ENCODE results near the gene SIK3.
"Not testable (repeated sequence)": the region's sequence is repeated elsewhere in the genome, so short reads cannot be mapped to it uniquely, and the experiment has no call there.

GRCh38 chr11:116801662-116802061 is 296.6 kb downstream of the SIK3 start:
- not testable (repeated sequence) for TF ChIP-seq CTCF (IDR thresholded peaks at IDR 0.05; ENCODE audit: low read length); EZH2 (optimal IDR thresholded peaks at IDR 0.05; ENCODE audit: low read depth, low read length); EZH2phosphoT487 (IDR thresholded peaks at IDR 0.05; ENCODE audit: low read length)

All from MM.1S (cell line).